ENCODE data around the gene TRAPPC2. TPM values are rescaled to one million over a fixed set of nuclear protein-coding genes. Genes with fewer than 3 reads are reported as not detected.

TRAPPC2 gene
- total and polyA plus RNA-seq, 4 donors = 3.1 to 12.3 (median 8.8) TPM

DNA sequence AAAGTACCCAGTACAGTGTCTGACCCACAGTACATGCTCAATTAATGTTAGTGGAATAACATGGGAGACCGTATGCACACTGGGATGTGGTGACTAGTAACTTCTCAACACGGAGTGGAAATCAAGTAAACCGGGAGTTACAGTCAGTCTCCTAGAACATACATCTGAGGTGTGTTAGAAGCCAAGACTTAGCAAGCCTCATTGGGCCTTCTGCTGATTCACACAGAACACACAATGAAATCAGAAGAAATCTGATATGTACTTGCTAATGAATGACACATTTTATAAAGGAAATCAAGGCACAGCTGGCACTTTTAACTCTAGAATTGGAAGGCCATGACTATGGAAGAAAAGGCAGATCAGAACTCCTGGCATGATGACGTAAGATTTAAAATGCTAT, 13.0 kb downstream of the TRAPPC2 start:
- Histone ChIP-seq H3K27ac (ENCODE audit: low read depth in 1 of 2, low read length in 2 of 2) (no peak overlapping the region), H3K9ac (ENCODE audit: low read depth in 1 of 2, low read length in 2 of 2) (no peak overlapping the region), H3K4me1 (ENCODE audit: control insufficient read depth in 4 of 4, insufficient read depth in 4 of 4, low read length in 3 of 4) (no peaks in the 10 kb centered on the region), H3K27me3 (ENCODE audit: control insufficient read depth in 4 of 4, insufficient read depth in 4 of 4, low read length in 3 of 4) (no peaks in the 10 kb centered on the region), H3K36me3 (ENCODE audit: control insufficient read depth in 4 of 4, insufficient read depth in 3 of 4, low read depth in 1 of 4, low read length in 3 of 4) (peaks cover 0 to 10% (median 1%) of the 10 kb centered on the region in 4 donors), H3K4me3 (ENCODE audit: low read depth in 1 of 3, low read length in 3 of 3) (no peak overlapping the region), H3K9me3 (ENCODE audit: control insufficient read depth in 4 of 4, low read length in 3 of 4) (no peaks in the 10 kb centered on the region)
- DNase-seq (ENCODE audit: low spot score) = no peak
- 94% methylated on average over 4 of the region's 4 CpGs for WGBS
- no peak for TF ChIP-seq TAF1 (conservative IDR thresholded peaks at IDR 0.05)
- TF ChIP-seq, protein P1, sequence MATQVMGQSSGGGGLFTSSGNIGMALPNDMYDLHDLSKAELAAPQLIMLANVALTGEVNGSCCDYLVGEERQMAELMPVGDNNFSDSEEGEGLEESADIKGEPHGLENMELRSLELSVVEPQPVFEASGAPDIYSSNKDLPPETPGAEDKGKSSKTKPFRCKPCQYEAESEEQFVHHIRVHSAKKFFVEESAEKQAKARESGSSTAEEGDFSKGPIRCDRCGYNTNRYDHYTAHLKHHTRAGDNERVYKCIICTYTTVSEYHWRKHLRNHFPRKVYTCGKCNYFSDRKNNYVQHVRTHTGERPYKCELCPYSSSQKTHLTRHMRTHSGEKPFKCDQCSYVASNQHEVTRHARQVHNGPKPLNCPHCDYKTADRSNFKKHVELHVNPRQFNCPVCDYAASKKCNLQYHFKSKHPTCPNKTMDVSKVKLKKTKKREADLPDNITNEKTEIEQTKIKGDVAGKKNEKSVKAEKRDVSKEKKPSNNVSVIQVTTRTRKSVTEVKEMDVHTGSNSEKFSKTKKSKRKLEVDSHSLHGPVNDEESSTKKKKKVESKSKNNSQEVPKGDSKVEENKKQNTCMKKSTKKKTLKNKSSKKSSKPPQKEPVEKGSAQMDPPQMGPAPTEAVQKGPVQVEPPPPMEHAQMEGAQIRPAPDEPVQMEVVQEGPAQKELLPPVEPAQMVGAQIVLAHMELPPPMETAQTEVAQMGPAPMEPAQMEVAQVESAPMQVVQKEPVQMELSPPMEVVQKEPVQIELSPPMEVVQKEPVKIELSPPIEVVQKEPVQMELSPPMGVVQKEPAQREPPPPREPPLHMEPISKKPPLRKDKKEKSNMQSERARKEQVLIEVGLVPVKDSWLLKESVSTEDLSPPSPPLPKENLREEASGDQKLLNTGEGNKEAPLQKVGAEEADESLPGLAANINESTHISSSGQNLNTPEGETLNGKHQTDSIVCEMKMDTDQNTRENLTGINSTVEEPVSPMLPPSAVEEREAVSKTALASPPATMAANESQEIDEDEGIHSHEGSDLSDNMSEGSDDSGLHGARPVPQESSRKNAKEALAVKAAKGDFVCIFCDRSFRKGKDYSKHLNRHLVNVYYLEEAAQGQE (IDR thresholded peaks at IDR 0.05) = no peak
- TF ChIP-seq EGR1 (IDR thresholded peaks at IDR 0.05; ENCODE audit: low read depth in 2 of 2) = no peak
- TF ChIP-seq, protein P2, sequence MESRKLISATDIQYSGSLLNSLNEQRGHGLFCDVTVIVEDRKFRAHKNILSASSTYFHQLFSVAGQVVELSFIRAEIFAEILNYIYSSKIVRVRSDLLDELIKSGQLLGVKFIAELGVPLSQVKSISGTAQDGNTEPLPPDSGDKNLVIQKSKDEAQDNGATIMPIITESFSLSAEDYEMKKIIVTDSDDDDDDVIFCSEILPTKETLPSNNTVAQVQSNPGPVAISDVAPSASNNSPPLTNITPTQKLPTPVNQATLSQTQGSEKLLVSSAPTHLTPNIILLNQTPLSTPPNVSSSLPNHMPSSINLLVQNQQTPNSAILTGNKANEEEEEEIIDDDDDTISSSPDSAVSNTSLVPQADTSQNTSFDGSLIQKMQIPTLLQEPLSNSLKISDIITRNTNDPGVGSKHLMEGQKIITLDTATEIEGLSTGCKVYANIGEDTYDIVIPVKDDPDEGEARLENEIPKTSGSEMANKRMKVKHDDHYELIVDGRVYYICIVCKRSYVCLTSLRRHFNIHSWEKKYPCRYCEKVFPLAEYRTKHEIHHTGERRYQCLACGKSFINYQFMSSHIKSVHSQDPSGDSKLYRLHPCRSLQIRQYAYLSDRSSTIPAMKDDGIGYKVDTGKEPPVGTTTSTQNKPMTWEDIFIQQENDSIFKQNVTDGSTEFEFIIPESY (IDR thresholded peaks at IDR 0.05) = no peak
- TF ChIP-seq YY1 (IDR thresholded peaks at IDR 0.05) = no peak
- TF ChIP-seq, protein P3, sequence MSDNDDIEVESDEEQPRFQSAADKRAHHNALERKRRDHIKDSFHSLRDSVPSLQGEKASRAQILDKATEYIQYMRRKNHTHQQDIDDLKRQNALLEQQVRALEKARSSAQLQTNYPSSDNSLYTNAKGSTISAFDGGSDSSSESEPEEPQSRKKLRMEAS (IDR thresholded peaks at IDR 0.05) = no peak
- no peak for TF ChIP-seq HNF4A (conservative IDR thresholded peaks at IDR 0.05)
- TF ChIP-seq, protein P4, sequence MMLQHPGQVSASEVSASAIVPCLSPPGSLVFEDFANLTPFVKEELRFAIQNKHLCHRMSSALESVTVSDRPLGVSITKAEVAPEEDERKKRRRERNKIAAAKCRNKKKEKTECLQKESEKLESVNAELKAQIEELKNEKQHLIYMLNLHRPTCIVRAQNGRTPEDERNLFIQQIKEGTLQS (IDR thresholded peaks at IDR 0.05) = no peak
- TF ChIP-seq JUND (IDR thresholded peaks at IDR 0.05) = no peak
- no peak for TF ChIP-seq FOXA1 (IDR thresholded peaks at IDR 0.05)
- no peak for TF ChIP-seq NR2F2 (IDR thresholded peaks at IDR 0.05)
- no peak for TF ChIP-seq CTCF (IDR thresholded peaks at IDR 0.05; ENCODE audit: low read depth, low read length, missing input control)
- TF ChIP-seq RAD21 (IDR thresholded peaks at IDR 0.05) = no peak
- TF ChIP-seq HNF4G (IDR thresholded peaks at IDR 0.05) = no peak
- TF ChIP-seq GABPA (IDR thresholded peaks at IDR 0.05 in 1 of 2, conservative IDR thresholded peaks at IDR 0.05 in 1 of 2) = no peak
- TF ChIP-seq FOXA2 (IDR thresholded peaks at IDR 0.05) = no peak
- no peak for TF ChIP-seq RXRA (IDR thresholded peaks at IDR 0.05)
- no peak for TF ChIP-seq SP1 (IDR thresholded peaks at IDR 0.05)
